ENCODE results near the gene ATXN7L1. TPM values are rescaled to one million over a fixed set of nuclear protein-coding genes. Genes with fewer than 3 reads are reported as not detected.

ATXN7L1 gene
- polyA plus RNA-seq, 1 of the 3 experiments (the other 2 are of a cell fraction) = 6.0 TPM

DNA sequence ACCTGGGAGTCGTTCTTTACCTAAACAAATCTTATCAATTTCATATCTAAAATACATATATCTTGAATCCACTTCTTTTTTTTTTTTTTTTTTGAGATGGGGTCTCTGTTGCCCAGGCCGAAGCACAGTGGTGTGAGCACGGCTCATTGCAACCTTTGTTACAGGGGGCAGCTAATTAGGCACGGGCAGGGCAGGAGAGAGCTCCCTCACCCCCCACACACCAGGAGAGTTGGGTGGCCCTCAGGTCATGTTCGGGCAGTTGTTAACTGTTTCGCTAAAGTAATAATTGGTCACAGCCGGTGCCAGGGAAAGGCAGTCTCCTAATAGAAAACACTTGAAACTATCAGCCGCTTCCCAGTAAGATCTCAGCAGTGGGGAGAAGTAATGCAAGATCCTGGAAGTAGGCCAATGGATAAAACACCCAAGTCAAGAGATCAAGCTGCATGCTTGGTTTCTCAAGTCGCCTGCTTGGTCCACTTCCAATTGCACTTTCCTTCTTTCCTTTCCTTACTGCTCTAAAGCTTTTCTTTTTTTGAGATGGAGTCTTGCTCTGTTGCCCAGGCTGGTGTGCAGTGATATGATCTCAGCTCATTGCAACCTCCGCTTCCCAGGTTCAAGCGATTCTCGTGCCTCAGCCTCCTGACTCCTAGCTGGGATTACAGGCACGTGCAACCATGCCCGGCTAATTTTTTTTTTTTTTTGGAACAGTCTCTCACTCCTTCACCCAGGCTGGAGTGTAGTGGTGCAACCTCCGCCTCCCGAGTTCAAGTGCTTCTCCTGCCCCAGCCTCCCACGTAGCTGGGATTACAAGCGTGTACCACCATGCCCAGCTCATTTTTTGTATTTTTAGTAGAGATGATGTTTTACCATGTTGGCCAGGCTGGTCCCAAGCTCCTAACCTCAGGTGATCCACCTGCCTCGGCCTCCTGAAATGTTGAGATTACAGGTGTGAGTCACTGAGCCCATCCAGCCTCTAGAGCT is 273.8 kb downstream of the ATXN7L1 start:
- H3K36me3 ChIP-seq (replicated peaks in 1 of 2; ENCODE audit: control insufficient read depth in 1 of 2, insufficient read depth in 2 of 2, low read length in 1 of 2) = peaks cover 0 to 3% of the 10 kb centered on the region in 2 experiments
- CTCF ChIA-PET = interaction anchor here (0.8 to 3.2 kb wide), 6 partner anchors 9 to 521 kb away, joined by 3 to 19 read pairs (median 5); no protein-coding TSS in a partner anchor
- no peak overlapping the region for H3K27ac ChIP-seq (ENCODE audit: low read depth in 2 of 2, low read length in 1 of 2)
- H2AFZ ChIP-seq (ENCODE audit: low read depth) = no peak overlapping the region
- peaks cover 0 to 2% of the 10 kb centered on the region in 2 experiments; a peak in 1 of 4 replicates for H3K4me1 ChIP-seq (ENCODE audit: control insufficient read depth in 1 of 2, insufficient read depth in 2 of 2, low read depth in 1 of 2, low read length in 1 of 2)
- POLR2A ChIA-PET = no interaction called here
- TF ChIP-seq MXI1 (IDR thresholded peaks at IDR 0.05; ENCODE audit: low read depth, low read length) (no peak), TAF1 (IDR thresholded peaks at IDR 0.05; ENCODE audit: borderline replicate concordance, low read depth, low read length) (no peak), NFIC (IDR thresholded peaks at IDR 0.05; ENCODE audit: borderline replicate concordance) (no peak), YY1 (IDR thresholded peaks at IDR 0.05; ENCODE audit: low read depth) (no peak), GABPA (IDR thresholded peaks at IDR 0.05; ENCODE audit: low read depth) (no peak), JUND (IDR thresholded peaks at IDR 0.05) (no peak), NRF1 (IDR thresholded peaks at IDR 0.05; ENCODE audit: low read depth, low read length) (no peak), RFX5 (IDR thresholded peaks at IDR 0.05; ENCODE audit: low read length) (no peak)
- TF ChIP-seq, protein P1, sequence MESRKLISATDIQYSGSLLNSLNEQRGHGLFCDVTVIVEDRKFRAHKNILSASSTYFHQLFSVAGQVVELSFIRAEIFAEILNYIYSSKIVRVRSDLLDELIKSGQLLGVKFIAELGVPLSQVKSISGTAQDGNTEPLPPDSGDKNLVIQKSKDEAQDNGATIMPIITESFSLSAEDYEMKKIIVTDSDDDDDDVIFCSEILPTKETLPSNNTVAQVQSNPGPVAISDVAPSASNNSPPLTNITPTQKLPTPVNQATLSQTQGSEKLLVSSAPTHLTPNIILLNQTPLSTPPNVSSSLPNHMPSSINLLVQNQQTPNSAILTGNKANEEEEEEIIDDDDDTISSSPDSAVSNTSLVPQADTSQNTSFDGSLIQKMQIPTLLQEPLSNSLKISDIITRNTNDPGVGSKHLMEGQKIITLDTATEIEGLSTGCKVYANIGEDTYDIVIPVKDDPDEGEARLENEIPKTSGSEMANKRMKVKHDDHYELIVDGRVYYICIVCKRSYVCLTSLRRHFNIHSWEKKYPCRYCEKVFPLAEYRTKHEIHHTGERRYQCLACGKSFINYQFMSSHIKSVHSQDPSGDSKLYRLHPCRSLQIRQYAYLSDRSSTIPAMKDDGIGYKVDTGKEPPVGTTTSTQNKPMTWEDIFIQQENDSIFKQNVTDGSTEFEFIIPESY (IDR thresholded peaks at IDR 0.05; ENCODE audit: borderline replicate concordance, low read depth) = no peak
- TF ChIP-seq, protein P2, sequence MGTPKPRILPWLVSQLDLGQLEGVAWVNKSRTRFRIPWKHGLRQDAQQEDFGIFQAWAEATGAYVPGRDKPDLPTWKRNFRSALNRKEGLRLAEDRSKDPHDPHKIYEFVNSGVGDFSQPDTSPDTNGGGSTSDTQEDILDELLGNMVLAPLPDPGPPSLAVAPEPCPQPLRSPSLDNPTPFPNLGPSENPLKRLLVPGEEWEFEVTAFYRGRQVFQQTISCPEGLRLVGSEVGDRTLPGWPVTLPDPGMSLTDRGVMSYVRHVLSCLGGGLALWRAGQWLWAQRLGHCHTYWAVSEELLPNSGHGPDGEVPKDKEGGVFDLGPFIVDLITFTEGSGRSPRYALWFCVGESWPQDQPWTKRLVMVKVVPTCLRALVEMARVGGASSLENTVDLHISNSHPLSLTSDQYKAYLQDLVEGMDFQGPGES (IDR thresholded peaks at IDR 0.05; ENCODE audit: low read depth, low read length) = no peak
- TF ChIP-seq, protein P3, sequence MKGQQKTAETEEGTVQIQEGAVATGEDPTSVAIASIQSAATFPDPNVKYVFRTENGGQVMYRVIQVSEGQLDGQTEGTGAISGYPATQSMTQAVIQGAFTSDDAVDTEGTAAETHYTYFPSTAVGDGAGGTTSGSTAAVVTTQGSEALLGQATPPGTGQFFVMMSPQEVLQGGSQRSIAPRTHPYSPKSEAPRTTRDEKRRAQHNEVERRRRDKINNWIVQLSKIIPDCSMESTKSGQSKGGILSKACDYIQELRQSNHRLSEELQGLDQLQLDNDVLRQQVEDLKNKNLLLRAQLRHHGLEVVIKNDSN (IDR thresholded peaks at IDR 0.05; ENCODE audit: borderline replicate concordance, low read depth) = no peak
- TF ChIP-seq, protein P4, sequence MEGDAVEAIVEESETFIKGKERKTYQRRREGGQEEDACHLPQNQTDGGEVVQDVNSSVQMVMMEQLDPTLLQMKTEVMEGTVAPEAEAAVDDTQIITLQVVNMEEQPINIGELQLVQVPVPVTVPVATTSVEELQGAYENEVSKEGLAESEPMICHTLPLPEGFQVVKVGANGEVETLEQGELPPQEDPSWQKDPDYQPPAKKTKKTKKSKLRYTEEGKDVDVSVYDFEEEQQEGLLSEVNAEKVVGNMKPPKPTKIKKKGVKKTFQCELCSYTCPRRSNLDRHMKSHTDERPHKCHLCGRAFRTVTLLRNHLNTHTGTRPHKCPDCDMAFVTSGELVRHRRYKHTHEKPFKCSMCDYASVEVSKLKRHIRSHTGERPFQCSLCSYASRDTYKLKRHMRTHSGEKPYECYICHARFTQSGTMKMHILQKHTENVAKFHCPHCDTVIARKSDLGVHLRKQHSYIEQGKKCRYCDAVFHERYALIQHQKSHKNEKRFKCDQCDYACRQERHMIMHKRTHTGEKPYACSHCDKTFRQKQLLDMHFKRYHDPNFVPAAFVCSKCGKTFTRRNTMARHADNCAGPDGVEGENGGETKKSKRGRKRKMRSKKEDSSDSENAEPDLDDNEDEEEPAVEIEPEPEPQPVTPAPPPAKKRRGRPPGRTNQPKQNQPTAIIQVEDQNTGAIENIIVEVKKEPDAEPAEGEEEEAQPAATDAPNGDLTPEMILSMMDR (IDR thresholded peaks at IDR 0.05) = no peak
- H3K4me3 ChIP-seq (ENCODE audit: low read depth in 2 of 2, low read length in 1 of 2) = no peak overlapping the region
- no peaks in the 10 kb centered on the region for H3K27me3 ChIP-seq (ENCODE audit: insufficient read depth)
- no peak overlapping the region for H3K9ac ChIP-seq
- no peaks in the 10 kb centered on the region for H3K79me2 ChIP-seq (ENCODE audit: insufficient read depth)
- DNase-seq = no peak
- H3F3A ChIP-seq (replicated peaks; ENCODE audit: insufficient read depth) = no peaks in the 10 kb centered on the region
- no peaks in the 10 kb centered on the region for H4K20me1 ChIP-seq (ENCODE audit: insufficient read depth)
- WGBS (ENCODE audit: low lambda C conversion rate) = 80% methylated on average over 19 of the region's 19 CpGs
- H3K4me2 ChIP-seq = no peak overlapping the region
- H3K9me2 ChIP-seq = no peaks in the 10 kb centered on the region
- no peaks in the 10 kb centered on the region for H3K9me3 ChIP-seq

All from SK-N-SH (cell line).